WTC11 (cell line): Measurements from ENCODE around the gene CRAMP1. TPM values are rescaled to one million over a fixed set of nuclear protein-coding genes. Genes with fewer than 3 reads are reported as not detected.

Source experiments
- ATAC-seq: fragments of 200-7000 bp; cut with Tn5 transposase; 2 replicates; pipeline ENCODE4 v1.10.0; 2021; ENCODE audit warnings: mild to moderate bottlenecking, moderate library complexity
- CTCF ChIA-PET: fragments of 300-600 bp; sonication (Branson Sonifier 250); formaldehyde crosslinking; loops from one replicate; lab custom pipeline; 2021; ENCODE audit warnings: antibody characterized with exemption; lab: Charles Lee
- POLR2A ChIA-PET: fragments of 350-600 bp; sonication (Branson Sonifier 250); formaldehyde crosslinking; loops from one replicate; lab custom pipeline; 2021; ENCODE audit warnings: antibody characterized with exemption; lab: Charles Lee
- DNase-seq: peaks from one replicate; pipeline ENCODE4 v3.0.0; 2021; ENCODE audit warnings: low spot score
- H3K27ac Mint-ChIP-seq: 2 replicates; pipeline ENCODE4 v1.8.0; 2021; ENCODE audit warnings: mixed read lengths
- H3K27me3 Mint-ChIP-seq: 2 replicates; pipeline ENCODE4 v1.8.0; 2021; ENCODE audit warnings: low read depth, mild to moderate bottlenecking, moderate library complexity, mixed read lengths
- H3K36me3 Mint-ChIP-seq: 2 replicates; pipeline ENCODE4 v1.8.0; 2021; ENCODE audit warnings: mixed read lengths
- H3K4me1 Mint-ChIP-seq: 2 replicates; pipeline ENCODE4 v1.8.0; 2022; ENCODE audit warnings: mixed read lengths
- H3K4me3 Mint-ChIP-seq: 2 replicates; pipeline ENCODE4 v1.8.0; 2021; ENCODE audit warnings: mild to moderate bottlenecking, moderate library complexity, mixed read lengths
- H3K9me3 Mint-ChIP-seq: 2 replicates; pipeline ENCODE4 v1.8.0; 2021; ENCODE audit warnings: mixed read lengths
- FOXK1 ChIP-seq: sonication (generic); formaldehyde crosslinking; IDR thresholded peaks from 2 replicates; pipeline ENCODE4 v1.8.0; 2022; ENCODE audit warnings: mild to moderate bottlenecking, moderate library complexity, missing genetic modification reagents
- FOXP1 ChIP-seq: sonication (generic); formaldehyde crosslinking; IDR thresholded peaks from 2 replicates; pipeline ENCODE4 v1.8.0; 2022; ENCODE audit warnings: missing genetic modification reagents, mild to moderate bottlenecking, moderate library complexity, borderline replicate concordance
- GABPB1 ChIP-seq: sonication (generic); formaldehyde crosslinking; IDR thresholded peaks from 2 replicates; pipeline ENCODE4 v1.8.1; 2023; ENCODE audit warnings: mild to moderate bottlenecking, missing genetic modification reagents
- GRHL2 ChIP-seq: fragments of 250-450 bp; sonication (Bioruptor Pico); IDR thresholded peaks from 2 replicates; pipeline ENCODE4 v1.8.0; 2022; ENCODE audit warnings: mild to moderate bottlenecking, moderate library complexity; ENCODE audit not compliant: insufficient replicate concordance, severe bottlenecking
- IRF2 ChIP-seq: sonication (generic); formaldehyde crosslinking; IDR thresholded peaks from 2 replicates; pipeline ENCODE4 v1.8.0; 2022; ENCODE audit warnings: low read depth, missing genetic modification reagents, borderline replicate concordance
- JAZF1 ChIP-seq: fragments of 250-450 bp; sonication (Bioruptor Pico); IDR thresholded peaks from 2 replicates; pipeline ENCODE4 v1.9.0; 2021; ENCODE audit warnings: moderate library complexity, mild to moderate bottlenecking, inconsistent platforms
- MXD4 ChIP-seq: fragments of 250-450 bp; sonication (Bioruptor Pico); IDR thresholded peaks from 2 replicates; pipeline ENCODE4 v1.8.0; 2021; ENCODE audit warnings: mild to moderate bottlenecking, moderate library complexity, borderline replicate concordance
- MYBL2 ChIP-seq: sonication (generic); formaldehyde crosslinking; IDR thresholded peaks from 2 replicates; pipeline ENCODE4 v1.8.1; 2023; ENCODE audit warnings: mild to moderate bottlenecking, moderate library complexity, missing genetic modification reagents
- RELA ChIP-seq: sonication (generic); formaldehyde crosslinking; IDR thresholded peaks from 2 replicates; pipeline ENCODE4 v1.8.1; 2022; ENCODE audit warnings: missing genetic modification reagents, mild to moderate bottlenecking, borderline replicate concordance
- SMAD4 ChIP-seq: sonication (generic); formaldehyde crosslinking; IDR thresholded peaks from 2 replicates; pipeline ENCODE4 v1.8.0; 2022; ENCODE audit warnings: mild to moderate bottlenecking, missing genetic modification reagents
- SP1 ChIP-seq: sonication (generic); formaldehyde crosslinking; conservative IDR thresholded peaks from 2 replicates; pipeline ENCODE4 v1.8.1; 2022; ENCODE audit warnings: missing genetic modification reagents
- ZNF121 ChIP-seq: sonication (generic); formaldehyde crosslinking; IDR thresholded peaks from 2 replicates; pipeline ENCODE4 v1.8.0; 2023; ENCODE audit warnings: missing genetic modification reagents
- ZNF138 ChIP-seq: sonication (generic); formaldehyde crosslinking; conservative IDR thresholded peaks from 2 replicates; pipeline ENCODE4 v1.8.1; 2022; ENCODE audit warnings: mild to moderate bottlenecking, moderate library complexity, missing genetic modification reagents
- total RNA-seq: library from RNA; stranded (reverse); gene quantifications from 3 replicates; pipeline ENCODE4 v1.2.3, GENCODE V29; 2021
- TF ChIP-seq, protein P1 (sequence below): sonication (generic); formaldehyde crosslinking; IDR thresholded peaks from 2 replicates; pipeline ENCODE4 v1.8.1; 2023; ENCODE audit warnings: mild to moderate bottlenecking, missing genetic modification reagents
- TF ChIP-seq, protein P2 (sequence below): fragments of 250-450 bp; sonication (Bioruptor Pico); IDR thresholded peaks from 2 replicates; pipeline ENCODE4 v1.9.0; 2021; ENCODE audit warnings: mild to moderate bottlenecking
- TF ChIP-seq, protein P3 (sequence below): sonication (generic); formaldehyde crosslinking; IDR thresholded peaks from 2 replicates; pipeline ENCODE4 v1.8.0; 2022; ENCODE audit warnings: mild to moderate bottlenecking, missing genetic modification reagents
- TF ChIP-seq, protein P4 (sequence below): fragments of 250-450 bp; sonication (Bioruptor Pico); IDR thresholded peaks from 2 replicates; pipeline ENCODE4 v1.8.0; 2021; ENCODE audit warnings: mild to moderate bottlenecking
- TF ChIP-seq, protein P5 (sequence below): sonication (generic); formaldehyde crosslinking; IDR thresholded peaks from 2 replicates; pipeline ENCODE4 v1.8.1; 2023; ENCODE audit warnings: mild to moderate bottlenecking, missing genetic modification reagents, moderate library complexity
- TF ChIP-seq, protein P6 (sequence below): sonication (generic); formaldehyde crosslinking; IDR thresholded peaks from 2 replicates; pipeline ENCODE4 v1.8.0; 2022; ENCODE audit warnings: mild to moderate bottlenecking, missing genetic modification reagents
- TF ChIP-seq, protein P7 (sequence below): fragments of 250-450 bp; sonication (Bioruptor Pico); IDR thresholded peaks from 2 replicates; pipeline ENCODE4 v1.9.0; 2021; ENCODE audit warnings: mild to moderate bottlenecking
- TF ChIP-seq, protein P8 (sequence below): sonication (generic); formaldehyde crosslinking; conservative IDR thresholded peaks from 2 replicates; pipeline ENCODE4 v1.8.1; 2023; ENCODE audit warnings: mild to moderate bottlenecking, low read depth, missing genetic modification reagents, moderate library complexity

The CRAMP1 gene
- total RNA-seq, 1 experiment from 2014 or later, result 27.4 TPM

DNA sequence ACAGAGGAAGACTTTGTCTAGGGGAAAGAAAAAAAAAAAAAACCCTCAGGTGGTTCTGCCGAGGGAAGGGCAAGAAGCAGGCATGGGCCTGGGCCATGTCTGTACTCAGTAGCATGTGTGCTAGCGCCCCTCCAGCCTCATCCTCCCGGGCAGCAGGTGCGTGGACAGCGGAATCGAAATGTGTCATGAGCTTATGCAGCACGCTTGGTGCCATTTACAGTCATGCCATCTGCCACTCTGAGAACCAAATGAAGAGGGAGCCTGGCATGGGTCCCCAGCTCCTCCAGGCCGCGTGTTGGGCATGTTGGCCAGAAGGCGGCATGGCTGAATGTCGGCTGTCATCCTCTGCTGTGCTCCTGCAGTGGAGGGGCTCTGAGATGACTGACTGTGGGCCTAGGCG lies 31.4 kb downstream of the CRAMP1 start (continued):
- TF ChIP-seq FOXP1 (no peak), MYBL2 (CRISPR knock-in tag) (no peak)

DNA sequence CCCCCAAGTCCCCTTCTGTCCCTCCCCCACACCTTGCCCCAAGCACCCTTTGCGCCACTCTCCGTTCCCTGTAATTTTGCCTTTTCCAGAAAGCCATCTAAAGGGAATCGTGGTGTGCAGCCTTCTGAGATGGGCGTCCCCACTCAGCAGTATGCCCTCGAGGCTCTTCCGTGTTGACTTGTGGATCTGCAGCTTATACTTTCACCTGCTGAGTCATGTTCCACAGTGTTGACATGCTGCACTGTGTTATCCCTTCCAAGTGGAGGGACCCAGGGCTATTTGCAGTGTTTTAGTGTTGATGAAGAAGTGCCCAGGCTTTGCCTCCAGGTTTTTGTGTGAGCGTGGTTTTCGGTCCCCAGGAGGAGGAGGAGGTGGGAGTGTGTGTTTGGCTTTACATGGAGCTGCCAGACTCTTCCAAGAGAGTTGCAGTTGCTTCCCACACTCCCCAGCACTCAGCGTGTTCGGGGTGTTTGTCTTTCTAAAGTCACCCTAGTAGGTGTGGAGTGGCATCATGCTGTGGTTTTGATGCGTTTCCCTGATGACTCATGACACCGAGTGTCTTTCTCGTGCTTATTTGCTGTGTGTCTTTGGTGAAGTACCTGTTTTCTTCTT lies 33.9 kb downstream of the CRAMP1 start:
- POLR2A ChIA-PET, result no interaction called here
- peaks cover 35% of the 10 kb centered on the region for H3K36me3 Mint-ChIP-seq
- no peak for ATAC-seq

DNA sequence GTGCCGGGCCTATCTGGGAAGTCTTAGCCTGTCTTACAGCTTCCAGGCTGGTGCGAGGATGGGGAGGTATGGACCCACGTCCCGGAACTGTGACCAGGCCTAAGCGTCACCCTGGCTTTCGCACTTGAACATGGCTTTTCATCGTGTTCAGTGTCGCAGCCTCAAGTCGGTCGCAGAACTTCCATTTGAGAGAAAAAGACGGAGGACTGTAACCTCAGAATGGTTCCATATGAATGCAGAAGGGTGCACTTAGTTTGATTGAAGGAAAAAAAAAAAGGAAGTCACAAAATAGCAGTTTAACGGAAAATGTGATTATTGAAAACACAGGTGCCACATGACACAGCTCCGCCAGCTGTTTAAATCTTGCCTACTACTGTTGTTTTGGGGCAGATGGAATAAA lies 35.7 kb downstream of the CRAMP1 start:
- H3K36me3 Mint-ChIP-seq, result peaks cover 38% of the 10 kb centered on the region
- no peaks in the 10 kb centered on the region; the same call in 1 of the 2 replicates for H3K9me3 Mint-ChIP-seq
- DNase-seq (no peak), ATAC-seq (no peak)
- CTCF ChIA-PET, result no interaction called here
- H3K27ac Mint-ChIP-seq, result no peak overlapping the region
- H3K4me1 Mint-ChIP-seq, result no peaks in the 10 kb centered on the region
- H3K4me3 Mint-ChIP-seq, result no peak overlapping the region
- POLR2A ChIA-PET, result interaction anchor here (0.6 kb wide), 1 partner anchor 119 kb away, joined by 4 read pairs; no protein-coding TSS in a partner anchor
- no peaks in the 10 kb centered on the region for H3K27me3 Mint-ChIP-seq
- TF ChIP-seq, protein P1, sequence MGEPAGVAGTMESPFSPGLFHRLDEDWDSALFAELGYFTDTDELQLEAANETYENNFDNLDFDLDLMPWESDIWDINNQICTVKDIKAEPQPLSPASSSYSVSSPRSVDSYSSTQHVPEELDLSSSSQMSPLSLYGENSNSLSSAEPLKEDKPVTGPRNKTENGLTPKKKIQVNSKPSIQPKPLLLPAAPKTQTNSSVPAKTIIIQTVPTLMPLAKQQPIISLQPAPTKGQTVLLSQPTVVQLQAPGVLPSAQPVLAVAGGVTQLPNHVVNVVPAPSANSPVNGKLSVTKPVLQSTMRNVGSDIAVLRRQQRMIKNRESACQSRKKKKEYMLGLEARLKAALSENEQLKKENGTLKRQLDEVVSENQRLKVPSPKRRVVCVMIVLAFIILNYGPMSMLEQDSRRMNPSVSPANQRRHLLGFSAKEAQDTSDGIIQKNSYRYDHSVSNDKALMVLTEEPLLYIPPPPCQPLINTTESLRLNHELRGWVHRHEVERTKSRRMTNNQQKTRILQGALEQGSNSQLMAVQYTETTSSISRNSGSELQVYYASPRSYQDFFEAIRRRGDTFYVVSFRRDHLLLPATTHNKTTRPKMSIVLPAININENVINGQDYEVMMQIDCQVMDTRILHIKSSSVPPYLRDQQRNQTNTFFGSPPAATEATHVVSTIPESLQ (CRISPR knock-in tag), result no peak
- TF ChIP-seq FOXK1 (CRISPR knock-in tag), result no peak
- no peak for TF ChIP-seq ZNF138 (CRISPR knock-in tag)
- TF ChIP-seq, protein P2, sequence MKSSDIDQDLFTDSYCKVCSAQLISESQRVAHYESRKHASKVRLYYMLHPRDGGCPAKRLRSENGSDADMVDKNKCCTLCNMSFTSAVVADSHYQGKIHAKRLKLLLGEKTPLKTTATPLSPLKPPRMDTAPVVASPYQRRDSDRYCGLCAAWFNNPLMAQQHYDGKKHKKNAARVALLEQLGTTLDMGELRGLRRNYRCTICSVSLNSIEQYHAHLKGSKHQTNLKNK (CRISPR knock-in tag), result no peak
- TF ChIP-seq, protein P3, sequence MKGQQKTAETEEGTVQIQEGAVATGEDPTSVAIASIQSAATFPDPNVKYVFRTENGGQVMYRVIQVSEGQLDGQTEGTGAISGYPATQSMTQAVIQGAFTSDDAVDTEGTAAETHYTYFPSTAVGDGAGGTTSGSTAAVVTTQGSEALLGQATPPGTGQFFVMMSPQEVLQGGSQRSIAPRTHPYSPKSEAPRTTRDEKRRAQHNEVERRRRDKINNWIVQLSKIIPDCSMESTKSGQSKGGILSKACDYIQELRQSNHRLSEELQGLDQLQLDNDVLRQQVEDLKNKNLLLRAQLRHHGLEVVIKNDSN (CRISPR knock-in tag), result no peak
- TF ChIP-seq, protein P4, sequence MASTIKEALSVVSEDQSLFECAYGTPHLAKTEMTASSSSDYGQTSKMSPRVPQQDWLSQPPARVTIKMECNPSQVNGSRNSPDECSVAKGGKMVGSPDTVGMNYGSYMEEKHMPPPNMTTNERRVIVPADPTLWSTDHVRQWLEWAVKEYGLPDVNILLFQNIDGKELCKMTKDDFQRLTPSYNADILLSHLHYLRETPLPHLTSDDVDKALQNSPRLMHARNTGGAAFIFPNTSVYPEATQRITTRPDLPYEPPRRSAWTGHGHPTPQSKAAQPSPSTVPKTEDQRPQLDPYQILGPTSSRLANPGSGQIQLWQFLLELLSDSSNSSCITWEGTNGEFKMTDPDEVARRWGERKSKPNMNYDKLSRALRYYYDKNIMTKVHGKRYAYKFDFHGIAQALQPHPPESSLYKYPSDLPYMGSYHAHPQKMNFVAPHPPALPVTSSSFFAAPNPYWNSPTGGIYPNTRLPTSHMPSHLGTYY, result no peak
- TF ChIP-seq, protein P5, sequence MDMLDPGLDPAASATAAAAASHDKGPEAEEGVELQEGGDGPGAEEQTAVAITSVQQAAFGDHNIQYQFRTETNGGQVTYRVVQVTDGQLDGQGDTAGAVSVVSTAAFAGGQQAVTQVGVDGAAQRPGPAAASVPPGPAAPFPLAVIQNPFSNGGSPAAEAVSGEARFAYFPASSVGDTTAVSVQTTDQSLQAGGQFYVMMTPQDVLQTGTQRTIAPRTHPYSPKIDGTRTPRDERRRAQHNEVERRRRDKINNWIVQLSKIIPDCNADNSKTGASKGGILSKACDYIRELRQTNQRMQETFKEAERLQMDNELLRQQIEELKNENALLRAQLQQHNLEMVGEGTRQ (CRISPR knock-in tag), result no peak
- no peak for TF ChIP-seq JAZF1
- TF ChIP-seq, protein P6, sequence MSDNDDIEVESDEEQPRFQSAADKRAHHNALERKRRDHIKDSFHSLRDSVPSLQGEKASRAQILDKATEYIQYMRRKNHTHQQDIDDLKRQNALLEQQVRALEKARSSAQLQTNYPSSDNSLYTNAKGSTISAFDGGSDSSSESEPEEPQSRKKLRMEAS (CRISPR knock-in tag), result no peak
- TF ChIP-seq, protein P7, sequence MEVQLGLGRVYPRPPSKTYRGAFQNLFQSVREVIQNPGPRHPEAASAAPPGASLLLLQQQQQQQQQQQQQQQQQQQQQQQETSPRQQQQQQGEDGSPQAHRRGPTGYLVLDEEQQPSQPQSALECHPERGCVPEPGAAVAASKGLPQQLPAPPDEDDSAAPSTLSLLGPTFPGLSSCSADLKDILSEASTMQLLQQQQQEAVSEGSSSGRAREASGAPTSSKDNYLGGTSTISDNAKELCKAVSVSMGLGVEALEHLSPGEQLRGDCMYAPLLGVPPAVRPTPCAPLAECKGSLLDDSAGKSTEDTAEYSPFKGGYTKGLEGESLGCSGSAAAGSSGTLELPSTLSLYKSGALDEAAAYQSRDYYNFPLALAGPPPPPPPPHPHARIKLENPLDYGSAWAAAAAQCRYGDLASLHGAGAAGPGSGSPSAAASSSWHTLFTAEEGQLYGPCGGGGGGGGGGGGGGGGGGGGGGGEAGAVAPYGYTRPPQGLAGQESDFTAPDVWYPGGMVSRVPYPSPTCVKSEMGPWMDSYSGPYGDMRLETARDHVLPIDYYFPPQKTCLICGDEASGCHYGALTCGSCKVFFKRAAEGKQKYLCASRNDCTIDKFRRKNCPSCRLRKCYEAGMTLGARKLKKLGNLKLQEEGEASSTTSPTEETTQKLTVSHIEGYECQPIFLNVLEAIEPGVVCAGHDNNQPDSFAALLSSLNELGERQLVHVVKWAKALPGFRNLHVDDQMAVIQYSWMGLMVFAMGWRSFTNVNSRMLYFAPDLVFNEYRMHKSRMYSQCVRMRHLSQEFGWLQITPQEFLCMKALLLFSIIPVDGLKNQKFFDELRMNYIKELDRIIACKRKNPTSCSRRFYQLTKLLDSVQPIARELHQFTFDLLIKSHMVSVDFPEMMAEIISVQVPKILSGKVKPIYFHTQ, result no peak
- no peak for TF ChIP-seq GABPB1 (CRISPR knock-in tag)
- TF ChIP-seq SMAD4, result no peak

More for the DNA sequence above, 33.9 kb downstream of the CRAMP1 start:
- no peak overlapping the region for H3K27ac Mint-ChIP-seq
- TF ChIP-seq, protein P6 (CRISPR knock-in tag), result no peak
- TF ChIP-seq RELA (no peak), SP1 (CRISPR knock-in tag) (no peak), IRF2 (CRISPR knock-in tag) (no peak), MXD4 (CRISPR knock-in tag) (no peak), GRHL2 (CRISPR knock-in tag) (no peak), ZNF121 (CRISPR knock-in tag) (no peak)
- TF ChIP-seq, protein P8, sequence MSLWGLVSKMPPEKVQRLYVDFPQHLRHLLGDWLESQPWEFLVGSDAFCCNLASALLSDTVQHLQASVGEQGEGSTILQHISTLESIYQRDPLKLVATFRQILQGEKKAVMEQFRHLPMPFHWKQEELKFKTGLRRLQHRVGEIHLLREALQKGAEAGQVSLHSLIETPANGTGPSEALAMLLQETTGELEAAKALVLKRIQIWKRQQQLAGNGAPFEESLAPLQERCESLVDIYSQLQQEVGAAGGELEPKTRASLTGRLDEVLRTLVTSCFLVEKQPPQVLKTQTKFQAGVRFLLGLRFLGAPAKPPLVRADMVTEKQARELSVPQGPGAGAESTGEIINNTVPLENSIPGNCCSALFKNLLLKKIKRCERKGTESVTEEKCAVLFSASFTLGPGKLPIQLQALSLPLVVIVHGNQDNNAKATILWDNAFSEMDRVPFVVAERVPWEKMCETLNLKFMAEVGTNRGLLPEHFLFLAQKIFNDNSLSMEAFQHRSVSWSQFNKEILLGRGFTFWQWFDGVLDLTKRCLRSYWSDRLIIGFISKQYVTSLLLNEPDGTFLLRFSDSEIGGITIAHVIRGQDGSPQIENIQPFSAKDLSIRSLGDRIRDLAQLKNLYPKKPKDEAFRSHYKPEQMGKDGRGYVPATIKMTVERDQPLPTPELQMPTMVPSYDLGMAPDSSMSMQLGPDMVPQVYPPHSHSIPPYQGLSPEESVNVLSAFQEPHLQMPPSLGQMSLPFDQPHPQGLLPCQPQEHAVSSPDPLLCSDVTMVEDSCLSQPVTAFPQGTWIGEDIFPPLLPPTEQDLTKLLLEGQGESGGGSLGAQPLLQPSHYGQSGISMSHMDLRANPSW, result no peak
- H3K9me3 Mint-ChIP-seq, result no peaks in the 10 kb centered on the region; the same call in 1 of the 2 replicates
- H3K4me3 Mint-ChIP-seq, result no peak overlapping the region
- no peak for DNase-seq
- CTCF ChIA-PET, result no interaction called here
- no peaks in the 10 kb centered on the region for H3K4me1 Mint-ChIP-seq
- H3K27me3 Mint-ChIP-seq, result no peaks in the 10 kb centered on the region
